Fibroblast of the aortic adventitia (primary cell): Measurements from ENCODE around the gene PRRT4. TPM values are rescaled to one million over a fixed set of nuclear protein-coding genes. Genes with fewer than 3 reads are reported as not detected.

Experiments used
- DNase-seq: peaks from one replicate; pipeline ENCODE4 v3.0.0-alpha.2; 2010; ENCODE audit warnings: low read depth
- H3K4me3 ChIP-seq: 2 replicates; pipeline ENCODE4 v1.5.1; 2011; ENCODE audit warnings: low read depth, mild to moderate bottlenecking, control low read depth, low read length, moderate library complexity
- total RNA-seq: library from RNA; depleted of rRNA; stranded (reverse); fragments of >200 nt; gene quantifications from 2 replicates; pipeline ENCODE4 v1.2.3, GENCODE V29; 2012; ENCODE audit warnings: low replicate concordance
- TF ChIP-seq, protein P1 (sequence below): IDR thresholded peaks from 2 replicates; pipeline ENCODE4 v1.5.1; 2011; ENCODE audit warnings: mild to moderate bottlenecking, low read length, control low read depth, inconsistent platforms; ENCODE audit not compliant: insufficient read depth

Gene PRRT4
- total RNA-seq, 1 donor = 0.27 TPM

DNA sequence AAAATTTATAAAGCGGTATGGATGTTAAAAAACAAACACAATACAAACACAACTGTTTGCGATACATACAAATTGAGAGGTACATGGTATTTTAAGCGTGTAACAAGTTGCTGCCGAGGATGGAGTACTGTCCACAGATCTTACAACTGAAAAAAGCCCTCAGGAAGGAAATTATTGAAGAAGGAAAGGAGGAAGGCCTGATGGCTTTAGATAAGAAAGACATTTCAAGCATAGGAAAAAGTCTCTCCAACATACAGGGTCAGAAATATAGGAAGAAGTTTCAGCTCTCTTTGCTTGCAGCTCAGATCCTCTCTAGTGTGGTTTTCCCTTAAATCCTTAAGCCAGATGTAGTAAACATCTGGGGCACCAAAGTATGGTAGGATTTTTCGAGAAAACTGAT, 42.8 kb downstream of the PRRT4 start:
- no peak for DNase-seq

DNA sequence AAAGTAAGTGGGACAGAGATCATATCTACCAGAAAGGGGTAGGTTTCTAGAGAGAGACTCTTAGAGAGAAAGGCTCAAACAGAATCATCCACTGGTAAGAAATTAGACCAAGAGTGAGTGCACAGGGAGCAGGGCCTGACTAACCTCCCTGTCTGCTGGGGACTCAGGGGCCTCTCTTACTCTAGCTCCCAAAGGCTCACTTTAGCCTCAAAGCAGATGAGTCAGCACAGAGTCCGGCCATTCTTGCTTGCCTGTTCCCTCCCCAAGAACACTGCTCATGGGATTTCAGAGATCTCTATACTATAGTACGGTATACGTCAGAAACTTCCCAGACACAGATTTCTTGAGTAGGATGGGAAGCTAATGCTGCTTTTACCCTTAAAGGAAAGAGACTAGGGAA, 50.5 kb downstream of the PRRT4 start:
- DNase-seq = no peak
- no peak overlapping the region for H3K4me3 ChIP-seq
- TF ChIP-seq, protein P1, sequence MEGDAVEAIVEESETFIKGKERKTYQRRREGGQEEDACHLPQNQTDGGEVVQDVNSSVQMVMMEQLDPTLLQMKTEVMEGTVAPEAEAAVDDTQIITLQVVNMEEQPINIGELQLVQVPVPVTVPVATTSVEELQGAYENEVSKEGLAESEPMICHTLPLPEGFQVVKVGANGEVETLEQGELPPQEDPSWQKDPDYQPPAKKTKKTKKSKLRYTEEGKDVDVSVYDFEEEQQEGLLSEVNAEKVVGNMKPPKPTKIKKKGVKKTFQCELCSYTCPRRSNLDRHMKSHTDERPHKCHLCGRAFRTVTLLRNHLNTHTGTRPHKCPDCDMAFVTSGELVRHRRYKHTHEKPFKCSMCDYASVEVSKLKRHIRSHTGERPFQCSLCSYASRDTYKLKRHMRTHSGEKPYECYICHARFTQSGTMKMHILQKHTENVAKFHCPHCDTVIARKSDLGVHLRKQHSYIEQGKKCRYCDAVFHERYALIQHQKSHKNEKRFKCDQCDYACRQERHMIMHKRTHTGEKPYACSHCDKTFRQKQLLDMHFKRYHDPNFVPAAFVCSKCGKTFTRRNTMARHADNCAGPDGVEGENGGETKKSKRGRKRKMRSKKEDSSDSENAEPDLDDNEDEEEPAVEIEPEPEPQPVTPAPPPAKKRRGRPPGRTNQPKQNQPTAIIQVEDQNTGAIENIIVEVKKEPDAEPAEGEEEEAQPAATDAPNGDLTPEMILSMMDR = no peak

More for the DNA sequence above, 42.8 kb downstream of the PRRT4 start:
- H3K4me3 ChIP-seq = no peak overlapping the region
- TF ChIP-seq, protein P1 = no peak

DNA sequence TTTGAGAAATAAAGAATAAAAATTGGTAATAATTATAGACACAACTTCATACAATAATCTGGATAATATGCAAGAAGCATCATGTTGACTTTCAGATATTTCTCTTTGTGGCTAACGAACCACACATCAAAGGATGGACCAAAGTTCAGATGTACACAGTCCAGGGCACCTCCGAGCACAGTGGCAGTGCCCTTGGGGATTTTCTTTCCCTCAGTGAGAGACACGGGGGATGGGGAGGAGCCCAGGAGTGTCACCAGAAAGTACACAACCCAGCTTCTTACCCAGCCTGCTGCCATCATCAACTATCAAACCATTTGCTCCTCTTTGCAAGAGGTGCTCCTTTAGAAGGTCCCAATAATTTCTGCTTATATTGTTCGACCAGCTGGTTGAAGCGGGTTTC, 51.0 kb downstream of the PRRT4 start:
- TF ChIP-seq, protein P1 = no peak
- no peak overlapping the region for H3K4me3 ChIP-seq
- no peak for DNase-seq

DNA sequence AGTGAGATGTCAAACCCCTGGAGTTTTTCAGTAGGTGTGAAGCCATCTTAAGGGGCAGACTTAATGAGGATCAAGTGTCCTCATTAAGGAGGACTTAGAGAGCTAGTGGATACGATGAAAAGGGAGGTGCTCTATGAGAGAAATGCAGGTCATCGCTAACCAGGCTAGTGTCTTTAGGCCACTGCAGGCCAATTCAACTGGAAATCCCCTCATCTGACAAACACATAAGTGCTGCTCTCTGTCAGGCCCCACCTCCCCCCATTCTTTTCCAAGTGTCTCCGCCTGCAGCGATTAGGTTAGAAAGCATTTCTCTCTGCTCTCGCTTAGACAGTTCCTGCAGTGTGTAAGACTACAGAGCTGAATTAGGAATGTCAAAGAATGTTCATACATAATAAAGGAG, 51.5 kb downstream of the PRRT4 start:
- H3K4me3 ChIP-seq = no peak overlapping the region
- no peak for DNase-seq
- TF ChIP-seq, protein P1 = no peak

DNA sequence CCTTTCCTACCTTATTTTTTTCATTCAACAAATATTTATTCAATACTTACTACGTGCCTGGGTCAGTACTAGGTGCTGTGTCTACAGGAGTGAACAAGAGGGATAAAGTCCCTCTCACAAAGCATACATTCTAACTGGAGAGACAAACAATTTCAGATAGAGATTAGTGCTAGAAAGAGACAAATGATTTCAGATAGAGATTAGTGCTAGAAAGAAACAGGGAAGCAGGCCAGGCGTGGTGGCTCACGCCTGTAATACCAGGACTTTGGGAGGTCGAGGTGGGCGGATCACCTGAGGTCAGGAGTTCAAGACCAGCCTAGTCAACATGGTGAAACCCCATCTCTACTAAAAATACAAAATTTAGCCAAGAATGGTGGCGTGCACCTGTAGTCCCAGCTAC, 52.4 kb downstream of the PRRT4 start:
- DNase-seq = no peak
- no peak overlapping the region for H3K4me3 ChIP-seq
- TF ChIP-seq, protein P1 = no peak

DNA sequence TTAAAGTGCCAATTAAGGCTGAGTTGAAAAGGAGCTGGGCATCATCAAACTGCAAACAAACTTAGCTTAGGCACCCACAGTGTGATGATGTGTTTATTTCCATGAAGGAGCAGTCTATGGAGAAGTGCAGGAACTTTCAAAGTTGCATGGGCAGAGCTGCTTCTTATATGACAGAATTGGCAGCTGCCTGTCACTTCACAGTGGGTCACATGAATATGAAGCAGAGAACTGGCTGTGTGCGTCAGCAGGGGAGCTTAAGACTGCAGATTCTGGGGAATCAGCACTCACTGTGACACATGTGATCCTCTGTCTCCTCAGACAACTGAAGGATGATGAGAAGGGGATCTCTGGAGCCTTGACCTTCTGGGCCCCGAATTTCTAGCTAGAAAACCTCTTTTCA, 54.4 kb downstream of the PRRT4 start:
- no peak for DNase-seq
- no peak overlapping the region for H3K4me3 ChIP-seq
- TF ChIP-seq, protein P1 = no peak

DNA sequence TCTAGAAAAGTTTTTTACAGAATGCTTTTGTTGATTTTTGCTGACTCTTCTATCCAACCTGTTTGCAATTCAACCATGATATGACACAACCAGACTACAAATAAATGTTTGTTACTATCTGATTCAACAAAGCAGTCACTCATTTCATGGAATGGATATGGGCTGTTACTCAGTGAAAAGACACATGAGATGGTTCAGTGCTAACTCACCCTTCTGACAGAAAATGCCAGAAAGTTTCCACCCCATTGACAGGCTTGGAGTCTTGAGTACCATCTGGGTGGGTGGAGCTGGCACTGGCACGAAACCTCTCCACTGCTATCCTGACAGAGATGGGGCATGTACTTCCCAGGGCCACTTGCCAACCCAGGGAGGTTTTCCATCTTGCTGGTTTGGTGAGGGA, 57.3 kb downstream of the PRRT4 start:
- TF ChIP-seq, protein P1 = no peak
- no peak for DNase-seq

More for the DNA sequence above, 57.3 kb downstream of the PRRT4 start:
- H3K4me3 ChIP-seq = no peak overlapping the region
